Stimulated activated CD8-positive, alpha-beta memory T cell treated with anti-CD3 and anti-CD28 coated beads, Interleukin-15, amount 100 ng/mL, for 4 hours (primary cell): ENCODE measurements around the gene ARMC9.
"Not testable (repeated sequence)": the region's sequence is repeated elsewhere in the genome, so short reads cannot be mapped to it uniquely, and the experiment has no call there.

Experiments
- DNase-seq, 2 donors: peaks; one replicate each; pipeline ENCODE4 v3.0.0-alpha.2; 2020; ENCODE audit warnings: low read depth in 2 of 2

Gene ARMC9

DNA sequence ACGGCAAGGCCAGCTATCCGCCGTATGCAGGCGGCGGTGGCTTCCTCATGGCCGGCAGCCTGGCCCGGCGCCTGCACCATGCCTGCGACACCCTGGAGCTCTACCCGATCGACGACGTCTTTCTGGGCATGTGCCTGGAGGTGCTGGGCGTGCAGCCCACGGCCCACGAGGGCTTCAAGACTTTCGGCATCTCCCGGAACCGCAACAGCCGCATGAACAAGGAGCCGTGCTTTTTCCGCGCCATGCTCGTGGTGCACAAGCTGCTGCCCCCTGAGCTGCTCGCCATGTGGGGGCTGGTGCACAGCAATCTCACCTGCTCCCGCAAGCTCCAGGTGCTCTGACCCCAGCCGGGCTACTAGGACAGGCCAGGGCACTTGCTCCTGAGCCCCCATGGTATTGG, 200.2 kb downstream of the ARMC9 start:
- DNase-seq, result no peak

- DNase-seq, result no peak
Measured at GRCh38 chr2:231399046-231399852, 200.8 kb downstream of the ARMC9 start.

GRCh38 chr2:231399853-231400680, 201.6 kb downstream of the ARMC9 start:
- no peak for DNase-seq

GRCh38 chr2:231400681-231401080, 202.2 kb downstream of the ARMC9 start:
- DNase-seq, result not testable (repeated sequence)

GRCh38 chr2:231401101-231401500, 202.7 kb downstream of the ARMC9 start:
- not testable (repeated sequence) for DNase-seq

- not testable (repeated sequence) for DNase-seq
Measured at GRCh38 chr2:231403421-231404182, 205.2 kb downstream of the ARMC9 start.

DNA sequence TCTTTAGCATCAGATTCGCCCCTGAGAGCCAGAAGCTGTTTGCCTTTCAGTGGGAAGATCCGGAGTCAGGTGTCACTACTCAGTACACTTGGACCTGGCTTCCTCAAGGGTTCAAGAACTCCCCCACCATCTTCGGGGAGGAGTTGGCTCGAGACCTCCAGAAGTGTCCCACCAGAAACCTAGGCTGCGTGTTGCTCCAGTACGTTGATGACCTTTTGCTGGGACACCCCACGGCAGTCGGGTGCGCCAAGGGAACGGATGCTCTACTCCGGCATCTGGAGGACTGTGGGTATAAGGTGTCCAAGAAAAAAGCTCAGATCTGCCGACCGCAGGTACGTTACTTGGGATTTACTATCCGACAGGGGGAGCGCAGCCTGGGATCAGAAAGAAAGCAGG, 205.8 kb downstream of the ARMC9 start:
- DNase-seq, result not testable (repeated sequence)

DNA sequence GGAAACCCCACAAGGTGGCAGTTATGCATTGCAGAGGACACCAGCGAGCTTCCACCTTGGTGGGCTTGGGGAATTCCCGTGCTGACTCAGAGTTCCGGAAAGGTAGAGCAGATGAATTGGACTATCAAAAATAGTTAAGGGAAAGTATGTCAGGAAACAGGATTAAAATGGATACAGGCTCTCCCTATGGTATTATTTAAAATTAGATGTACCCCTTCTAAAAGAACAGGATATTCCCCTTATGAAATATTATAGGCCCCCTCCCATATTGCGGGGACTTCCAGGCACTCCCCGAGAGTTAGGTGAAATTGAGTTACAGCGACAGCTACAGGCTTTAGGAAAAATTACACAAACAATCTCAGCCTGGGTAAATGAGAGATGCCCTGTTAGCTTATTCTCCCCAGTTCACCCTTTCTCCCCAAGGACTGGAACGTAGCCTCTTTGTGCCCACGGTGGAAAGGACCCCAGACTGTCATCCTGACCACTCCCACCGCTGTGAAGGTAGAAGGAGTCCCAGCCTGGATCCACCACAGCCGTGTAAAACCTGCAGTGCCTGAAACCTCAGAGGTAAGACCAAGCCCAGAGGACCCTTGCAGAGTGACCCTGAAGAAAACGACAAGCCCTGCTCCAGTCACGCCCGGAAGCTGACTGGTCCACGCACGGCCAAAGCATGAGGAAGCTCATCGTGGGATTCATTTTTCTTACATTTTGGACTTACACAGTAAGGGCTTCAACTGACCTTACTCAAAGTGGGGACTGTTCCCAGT, 207.4 kb downstream of the ARMC9 start:
- DNase-seq, result peak in 1 of 2 donors; percentile 49

DNA sequence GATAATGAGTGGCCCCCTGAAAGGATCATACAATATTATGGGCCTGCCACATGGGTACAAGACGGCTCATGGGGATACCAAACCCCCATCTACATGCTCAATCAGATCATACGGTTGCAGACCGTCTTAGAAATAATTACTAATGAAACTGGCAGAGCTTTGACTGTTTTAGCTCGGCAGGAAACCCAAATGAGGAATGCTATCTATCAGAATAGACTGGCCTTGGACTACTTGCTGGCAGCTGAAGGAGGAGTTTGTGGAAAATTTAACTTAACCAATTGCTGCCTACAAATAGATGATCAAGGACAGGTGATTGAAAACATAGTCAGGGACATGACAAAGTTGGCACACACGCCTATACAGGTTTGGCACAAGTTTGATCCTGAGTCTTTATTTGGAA, 209.3 kb downstream of the ARMC9 start:
- not testable (repeated sequence) for DNase-seq

GRCh38 chr2:231408304-231408703, 209.9 kb downstream of the ARMC9 start:
- DNase-seq, result not testable (repeated sequence)

DNA sequence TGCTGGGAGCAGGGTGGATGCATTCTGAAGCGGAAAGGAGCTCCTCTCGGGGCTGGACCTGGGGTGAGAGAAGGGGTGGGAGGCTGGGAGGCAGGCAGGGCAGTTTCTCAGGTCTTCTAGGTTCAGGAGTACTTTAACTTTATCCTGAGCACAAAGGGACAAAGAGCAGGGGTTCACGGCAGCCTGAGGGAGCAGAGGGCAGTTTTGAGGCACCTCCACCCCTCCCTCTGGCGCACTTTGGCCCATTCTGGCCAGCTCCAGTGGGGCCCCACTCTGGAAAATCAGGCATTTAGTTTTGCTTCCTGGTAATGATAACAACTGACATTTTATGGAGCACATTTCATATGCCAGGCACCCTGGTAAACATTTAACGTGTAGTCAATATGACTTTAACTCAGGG, 211.3 kb downstream of the ARMC9 start:
- DNase-seq, result no peak

DNA sequence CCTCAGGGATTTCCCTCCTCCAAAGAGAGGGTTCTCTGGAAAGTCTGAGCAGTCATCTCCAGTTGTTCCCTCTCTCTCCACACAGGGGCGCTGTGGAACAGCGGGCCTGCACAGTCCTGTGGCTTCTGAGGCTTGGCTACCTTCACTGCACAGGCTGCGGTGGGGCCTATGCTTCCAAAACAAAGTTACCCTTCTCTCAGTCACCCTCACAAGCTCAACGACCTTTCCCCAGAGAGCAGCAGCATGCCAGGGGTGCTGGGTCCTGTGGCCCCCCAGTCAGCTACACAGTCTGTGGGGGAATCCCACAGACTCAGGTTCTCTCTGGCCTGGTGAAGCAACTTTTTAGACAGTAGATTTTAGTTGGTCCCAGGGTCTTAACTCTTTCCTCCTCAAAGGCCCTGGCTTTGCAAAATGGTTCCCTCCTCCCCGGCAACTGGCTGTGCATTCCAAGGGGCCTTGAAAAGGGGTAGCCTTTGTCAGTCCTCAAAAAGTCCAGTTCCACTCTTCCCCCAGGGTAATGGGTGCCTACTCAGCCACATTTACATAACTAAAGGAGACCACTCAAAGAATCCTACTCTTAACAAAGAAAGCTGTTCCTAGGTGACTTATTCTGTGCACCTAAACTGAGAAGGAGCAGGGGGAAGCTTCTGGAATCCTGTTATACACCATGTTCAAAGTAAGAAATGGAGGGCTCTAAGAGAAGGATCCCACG, 212.0 kb downstream of the ARMC9 start:
- no peak for DNase-seq

GRCh38 chr2:231411237-231411636, 212.8 kb downstream of the ARMC9 start:
- no peak for DNase-seq

- DNase-seq, result peak; percentile 55 to 61
Measured at GRCh38 chr2:231411831-231412617, 213.6 kb downstream of the ARMC9 start.

DNA sequence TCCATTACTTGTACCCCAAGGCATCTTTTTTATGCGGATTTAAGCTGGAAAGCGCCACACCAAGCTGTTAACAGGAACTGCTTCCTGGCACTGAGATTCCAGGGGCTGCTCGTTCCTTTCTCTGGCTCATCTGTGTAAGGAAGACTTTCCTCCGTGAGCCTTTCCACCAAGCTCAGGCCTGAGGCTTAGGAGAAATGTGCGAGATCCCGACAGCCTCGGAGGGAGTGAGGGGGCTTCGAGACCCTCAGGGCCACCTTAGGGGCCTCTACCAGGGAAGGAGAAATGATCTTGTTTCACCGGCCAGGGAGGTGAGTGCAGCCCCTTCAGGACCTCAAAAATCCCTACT, 214.2 kb downstream of the ARMC9 start:
- no peak for DNase-seq

- no peak for DNase-seq
Measured at GRCh38 chr2:231413456-231413855, 215.0 kb downstream of the ARMC9 start.

- DNase-seq, result no peak
Measured at GRCh38 chr2:231413921-231414476, 215.6 kb downstream of the ARMC9 start.

DNA sequence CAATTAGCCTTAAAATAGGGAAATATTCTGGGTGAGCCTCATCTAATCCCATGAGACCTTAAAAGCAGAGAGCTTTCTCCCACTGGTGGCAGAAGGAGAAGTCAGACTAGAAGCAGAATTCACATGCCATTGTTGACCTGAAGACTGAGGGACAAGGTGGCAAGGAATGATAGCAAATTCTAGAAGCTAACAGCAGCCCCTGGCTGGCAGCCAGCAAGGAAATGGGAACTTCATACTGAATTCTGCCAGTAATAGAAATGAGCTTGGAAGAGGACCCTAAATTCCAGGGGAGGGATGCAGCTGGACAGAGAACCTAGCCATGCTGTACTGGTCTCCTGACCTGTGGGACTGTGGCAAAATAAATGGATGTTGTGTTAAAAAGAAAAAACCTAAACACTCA, 216.6 kb downstream of the ARMC9 start:
- no peak for DNase-seq

DNA sequence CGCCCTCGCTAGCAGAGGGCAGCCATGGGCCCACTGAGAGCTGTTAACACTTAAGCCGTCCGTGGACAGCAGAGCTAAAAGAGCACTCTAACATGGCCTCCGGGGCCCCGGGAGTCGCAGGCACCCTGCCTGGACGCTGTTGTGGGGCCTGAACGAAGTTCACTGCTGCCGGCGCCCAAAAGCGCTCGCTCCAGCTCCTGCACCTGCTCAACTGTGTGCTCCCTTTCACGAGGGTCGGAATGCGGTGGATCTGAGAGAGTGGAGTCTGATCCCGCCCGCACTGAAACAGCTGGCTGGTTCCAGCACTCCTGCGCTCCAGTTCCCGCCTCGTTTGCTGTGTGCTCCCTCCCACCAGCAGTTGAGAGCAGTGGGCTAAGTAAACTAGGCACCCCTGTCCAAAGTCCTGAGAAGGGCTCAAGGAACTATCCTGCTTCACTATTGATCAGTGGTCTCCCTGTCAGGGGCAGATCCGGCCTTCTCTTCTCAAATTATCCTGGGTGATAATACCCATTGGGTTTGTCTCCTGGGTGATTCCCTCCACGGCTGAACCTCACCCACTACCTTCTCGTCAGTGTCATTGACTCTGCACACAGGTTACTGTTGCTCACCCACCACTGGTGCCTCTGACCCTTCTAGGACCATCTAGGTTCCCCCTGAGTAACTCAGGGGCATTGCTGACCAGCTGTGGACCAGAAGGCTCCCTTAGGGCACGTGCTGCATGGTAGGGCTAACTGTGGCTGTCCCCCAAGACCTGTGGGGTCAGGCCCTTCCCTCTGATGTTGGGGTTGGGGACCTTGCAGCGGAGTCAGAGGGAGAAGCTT, 220.6 kb downstream of the ARMC9 start:
- no peak for DNase-seq
